HEK293 (cell line): ENCODE data around the gene RCOR2.

ENCODE experiments used
- CTCF ChIA-PET: fragments of 350-600 bp; formaldehyde crosslinking; extraction: SDS; loops from one replicate; lab custom pipeline; 2021; ENCODE audit warnings: antibody characterized with exemption; lab: Yijun Ruan, JAX
- POLR2A ChIA-PET: fragments of 300-600 bp; formaldehyde crosslinking; extraction: SDS; loops from one replicate; lab custom pipeline; 2020; ENCODE audit warnings: antibody characterized with exemption, inconsistent platforms; lab: Yijun Ruan, JAX
- H3K27ac ChIP-seq: fragments of 200-500 bp; sonication (Bioruptor generic); 2 replicates; pipeline ENCODE4 v1.5.1; 2014; ENCODE audit warnings: low read depth, low read length, control low read depth, inconsistent platforms; ENCODE audit errors: extremely low read depth
- H3K36me3 ChIP-seq, 2 experiments: fragments of 200-500 bp in 1 of 2; sonication (Bioruptor generic) in 1 of 2; 1 replicate in 1 of 2; 2 replicates in 1 of 2; pipeline ENCODE4 v1.5.1; 2014 to 2017; ENCODE audit warnings: inconsistent platforms in 2 of 2, low read length in 2 of 2; ENCODE audit not compliant: control insufficient read depth in 2 of 2, insufficient read depth in 1 of 2
- H3K4me1 ChIP-seq: fragments of 200-500 bp; sonication (Bioruptor generic); 2 replicates; pipeline ENCODE4 v1.5.1; 2014; ENCODE audit warnings: mild to moderate bottlenecking, low read length, inconsistent platforms; ENCODE audit not compliant: control insufficient read depth, insufficient read depth
- H3K4me3 ChIP-seq: 2 replicates; pipeline ENCODE4 v1.5.1; 2011; ENCODE audit warnings: low read depth, mild to moderate bottlenecking, control low read depth, low read length, moderate library complexity
- H3K9me3 ChIP-seq: fragments of 200-500 bp; sonication (Bioruptor generic); 2 replicates; pipeline ENCODE4 v1.5.1; 2014; ENCODE audit warnings: low read depth, low read length, inconsistent platforms; ENCODE audit not compliant: control insufficient read depth, insufficient read depth
- FEZF1 ChIP-seq: fragments of 450-650 bp; formaldehyde crosslinking; IDR thresholded peaks from 2 replicates; pipeline ENCODE4 v1.5.1; 2016; ENCODE audit warnings: missing biosample characterization, missing genetic modification characterization
- MZF1 ChIP-seq: fragments of 450-650 bp; formaldehyde crosslinking; IDR thresholded peaks from 2 replicates; pipeline ENCODE4 v1.5.1; 2017; ENCODE audit warnings: missing biosample characterization, missing genetic modification characterization, borderline replicate concordance
- SP2 ChIP-seq: fragments of 450-650 bp; formaldehyde crosslinking; IDR thresholded peaks from 2 replicates; pipeline ENCODE4 v1.5.1; 2016; ENCODE audit warnings: missing biosample characterization, missing genetic modification characterization
- ZFP69B ChIP-seq: fragments of 450-650 bp; formaldehyde crosslinking; IDR thresholded peaks from 2 replicates; pipeline ENCODE4 v1.5.1; 2016; ENCODE audit warnings: missing biosample characterization, missing genetic modification characterization
- ZNF112 ChIP-seq: fragments of 450-650 bp; formaldehyde crosslinking; IDR thresholded peaks from 2 replicates; pipeline ENCODE4 v1.5.0; 2017; ENCODE audit warnings: missing biosample characterization, missing genetic modification characterization
- ZNF146 ChIP-seq: fragments of 450-650 bp; formaldehyde crosslinking; IDR thresholded peaks from 2 replicates; pipeline ENCODE4 v1.5.1; 2016; ENCODE audit warnings: missing biosample characterization, missing genetic modification characterization
- ZNF341 ChIP-seq: fragments of 450-650 bp; formaldehyde crosslinking; IDR thresholded peaks from 2 replicates; pipeline ENCODE4; 2016; ENCODE audit warnings: low read depth, missing biosample characterization, missing genetic modification characterization
- ZNF37A ChIP-seq: fragments of 450-650 bp; IDR thresholded peaks from 2 replicates; pipeline ENCODE4 v1.5.1; 2018; ENCODE audit warnings: missing biosample characterization, missing genetic modification characterization
- ZNF391 ChIP-seq: fragments of 450-650 bp; formaldehyde crosslinking; IDR thresholded peaks from 2 replicates; pipeline ENCODE4 v1.5.1; 2016; ENCODE audit warnings: low read depth, missing biosample characterization, missing genetic modification characterization, borderline replicate concordance
- ZNF423 ChIP-seq: fragments of 450-650 bp; formaldehyde crosslinking; IDR thresholded peaks from 2 replicates; pipeline ENCODE4 v1.5.1; 2016; ENCODE audit warnings: missing biosample characterization, missing genetic modification characterization
- ZNF670 ChIP-seq: fragments of 450-650 bp; formaldehyde crosslinking; IDR thresholded peaks from 2 replicates; pipeline ENCODE4 v1.5.1; 2016; ENCODE audit warnings: missing biosample characterization, missing genetic modification characterization, low read depth
- ZSCAN30 ChIP-seq: fragments of 450-650 bp; IDR thresholded peaks from 2 replicates; pipeline ENCODE4 v1.5.1; 2018; ENCODE audit warnings: missing biosample characterization, mild to moderate bottlenecking, missing genetic modification characterization, moderate library complexity
- TF ChIP-seq, protein P1 (sequence below): fragments of 450-650 bp; formaldehyde crosslinking; IDR thresholded peaks from 2 replicates; pipeline ENCODE4 v1.5.0; 2017; ENCODE audit warnings: missing biosample characterization, missing genetic modification characterization, borderline replicate concordance
- TF ChIP-seq, protein P2 (sequence below): fragments of 450-650 bp; formaldehyde crosslinking; IDR thresholded peaks from 2 replicates; pipeline ENCODE4 v1.5.1; 2017; ENCODE audit warnings: missing biosample characterization, missing genetic modification characterization
- TF ChIP-seq, protein P3 (sequence below): fragments of 450-650 bp; formaldehyde crosslinking; IDR thresholded peaks from 2 replicates; pipeline ENCODE4 v1.5.1; 2016; ENCODE audit warnings: missing biosample characterization, missing genetic modification characterization
- TF ChIP-seq, protein P4 (sequence below): fragments of 450-650 bp; formaldehyde crosslinking; IDR thresholded peaks from 2 replicates; pipeline ENCODE4 v1.5.1; 2017; ENCODE audit warnings: missing biosample characterization, missing genetic modification characterization

Gene RCOR2

DNA sequence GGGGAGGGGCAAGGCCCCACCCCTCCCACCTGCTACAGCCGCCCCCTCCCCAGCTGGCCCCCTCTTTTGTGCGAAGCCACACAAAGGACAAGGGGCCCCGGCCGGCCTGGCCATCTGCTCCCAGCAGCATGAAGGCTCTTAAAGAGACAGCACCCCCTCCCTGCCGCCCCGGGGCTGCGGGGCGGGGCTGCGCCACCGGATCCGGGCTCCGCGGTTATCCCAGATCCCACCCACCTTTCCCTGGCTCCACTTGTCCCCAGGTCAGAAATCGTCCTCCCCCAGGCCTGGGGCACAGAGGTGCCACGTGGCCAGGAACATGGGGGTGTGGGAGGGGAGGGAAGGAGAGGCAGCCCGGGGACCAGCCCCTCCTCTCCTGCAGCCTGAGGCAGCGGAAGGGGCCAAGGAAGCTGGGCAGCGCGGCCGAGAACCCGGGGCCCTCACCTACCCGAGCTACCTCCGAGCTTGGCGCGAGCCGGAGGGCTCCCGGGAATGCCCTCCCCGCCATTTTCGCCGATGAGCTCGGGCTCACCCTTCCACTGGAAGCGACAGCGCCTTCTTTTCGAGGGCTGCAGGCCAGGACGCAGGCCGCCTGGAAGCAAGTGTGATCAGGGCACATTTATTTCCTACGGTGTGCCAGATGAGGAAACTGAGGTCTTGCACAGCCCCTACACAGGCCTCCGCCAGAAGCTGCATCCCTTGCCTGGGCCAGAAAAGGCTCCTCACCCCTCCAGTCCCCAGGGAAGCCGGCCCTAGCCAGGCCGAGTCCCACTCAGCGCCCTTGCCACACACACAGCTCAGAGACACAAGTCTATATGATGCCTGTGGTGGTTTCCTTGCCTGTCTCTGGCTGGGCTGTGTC lies 2.5 kb upstream of the RCOR2 start:
- TF ChIP-seq ZNF341 (tag by site-specific recombination): peak; percentile 40; the same call in 1 of the 2 replicates
- TF ChIP-seq ZNF112 (tag by site-specific recombination): no peak
- TF ChIP-seq, protein P1, sequence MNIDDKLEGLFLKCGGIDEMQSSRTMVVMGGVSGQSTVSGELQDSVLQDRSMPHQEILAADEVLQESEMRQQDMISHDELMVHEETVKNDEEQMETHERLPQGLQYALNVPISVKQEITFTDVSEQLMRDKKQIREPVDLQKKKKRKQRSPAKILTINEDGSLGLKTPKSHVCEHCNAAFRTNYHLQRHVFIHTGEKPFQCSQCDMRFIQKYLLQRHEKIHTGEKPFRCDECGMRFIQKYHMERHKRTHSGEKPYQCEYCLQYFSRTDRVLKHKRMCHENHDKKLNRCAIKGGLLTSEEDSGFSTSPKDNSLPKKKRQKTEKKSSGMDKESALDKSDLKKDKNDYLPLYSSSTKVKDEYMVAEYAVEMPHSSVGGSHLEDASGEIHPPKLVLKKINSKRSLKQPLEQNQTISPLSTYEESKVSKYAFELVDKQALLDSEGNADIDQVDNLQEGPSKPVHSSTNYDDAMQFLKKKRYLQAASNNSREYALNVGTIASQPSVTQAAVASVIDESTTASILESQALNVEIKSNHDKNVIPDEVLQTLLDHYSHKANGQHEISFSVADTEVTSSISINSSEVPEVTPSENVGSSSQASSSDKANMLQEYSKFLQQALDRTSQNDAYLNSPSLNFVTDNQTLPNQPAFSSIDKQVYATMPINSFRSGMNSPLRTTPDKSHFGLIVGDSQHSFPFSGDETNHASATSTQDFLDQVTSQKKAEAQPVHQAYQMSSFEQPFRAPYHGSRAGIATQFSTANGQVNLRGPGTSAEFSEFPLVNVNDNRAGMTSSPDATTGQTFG (tag by site-specific recombination): no peak
- TF ChIP-seq ZNF146: no peak
- TF ChIP-seq, all 188 proteins: peak for 1
- ChIA-PET CTCF (interaction anchor here (0.6 to 2.4 kb wide), 6 partner anchors 10 to 262 kb away, joined by 3 to 9 read pairs (median 4); no protein-coding TSS in a partner anchor), POLR2A (interaction anchor here (1.7 kb wide), 1 partner anchor 19 kb away, joined by 9 read pairs; the partner anchor contains the start of gene NAA40)
- H3K9me3 ChIP-seq: no peaks in the 10 kb centered on the region
- peaks cover 4% of the 10 kb centered on the region for H3K4me1 ChIP-seq
- no peak overlapping the region for H3K4me3 ChIP-seq
- H3K36me3 ChIP-seq: peaks cover 0 to under 1% of the 10 kb centered on the region in 2 experiments; a peak in 1 of 3 replicates
- H3K27ac ChIP-seq: no peak overlapping the region

DNA sequence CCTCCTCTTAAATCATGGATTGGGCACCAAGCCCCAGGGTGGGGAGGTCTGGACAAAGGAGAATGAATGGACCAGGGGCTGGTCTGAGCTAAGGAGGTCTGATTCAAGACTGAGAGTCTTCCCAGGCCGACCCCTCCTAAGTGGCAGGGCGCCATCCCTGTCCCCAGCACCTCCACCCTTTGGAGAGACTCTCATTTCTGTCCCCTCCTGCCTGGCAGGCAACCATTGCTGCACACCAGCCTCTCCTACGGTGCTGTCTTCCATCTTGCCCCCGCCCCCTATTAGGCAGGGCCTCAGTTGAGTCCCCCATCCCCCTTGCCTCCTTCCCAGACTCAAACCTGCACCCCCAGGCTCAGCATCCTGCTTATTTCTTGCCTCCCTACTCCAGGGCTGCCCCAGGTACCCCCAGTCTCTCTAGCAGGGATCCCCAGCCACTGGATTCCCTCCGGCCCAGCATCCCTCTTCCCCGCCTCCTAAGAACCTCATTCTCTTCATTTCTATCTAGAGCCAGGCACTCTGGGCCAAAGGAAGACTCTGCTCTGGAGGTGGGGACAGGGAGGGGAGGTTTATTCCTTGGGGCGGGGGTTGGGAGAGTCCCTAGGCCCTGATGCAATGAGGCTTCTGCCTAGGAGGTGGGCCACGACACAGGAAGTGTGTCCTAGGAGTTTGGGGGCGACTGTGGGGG lies 1.7 kb upstream of the RCOR2 start:
- TF ChIP-seq MZF1 (tag by site-specific recombination) (peak; percentile 90), ZNF670 (tag by site-specific recombination) (no peak), SP2 (peak; percentile 22)
- TF ChIP-seq, all 188 proteins: peak for 2
- peaks cover 0 to 9% of the 10 kb centered on the region in 2 experiments; a peak in 1 of 3 replicates for H3K36me3 ChIP-seq
- CTCF ChIA-PET: interaction anchor here (4.2 kb wide), 1 partner anchor 27 kb away, joined by 17 read pairs; no protein-coding TSS in a partner anchor
- H3K4me3 ChIP-seq: no peak overlapping the region
- H3K27ac ChIP-seq: peak overlapping the region; percentile 37; the same call in 1 of the 2 replicates
- peaks cover 4% of the 10 kb centered on the region for H3K4me1 ChIP-seq
- no peaks in the 10 kb centered on the region for H3K9me3 ChIP-seq
- POLR2A ChIA-PET: interaction anchor here (0.8 to 1.9 kb wide), 3 partner anchors 56 to 89 kb away, joined by 3 to 9 read pairs (median 3); partner anchors contain the start of genes COX8A and MARK2

DNA sequence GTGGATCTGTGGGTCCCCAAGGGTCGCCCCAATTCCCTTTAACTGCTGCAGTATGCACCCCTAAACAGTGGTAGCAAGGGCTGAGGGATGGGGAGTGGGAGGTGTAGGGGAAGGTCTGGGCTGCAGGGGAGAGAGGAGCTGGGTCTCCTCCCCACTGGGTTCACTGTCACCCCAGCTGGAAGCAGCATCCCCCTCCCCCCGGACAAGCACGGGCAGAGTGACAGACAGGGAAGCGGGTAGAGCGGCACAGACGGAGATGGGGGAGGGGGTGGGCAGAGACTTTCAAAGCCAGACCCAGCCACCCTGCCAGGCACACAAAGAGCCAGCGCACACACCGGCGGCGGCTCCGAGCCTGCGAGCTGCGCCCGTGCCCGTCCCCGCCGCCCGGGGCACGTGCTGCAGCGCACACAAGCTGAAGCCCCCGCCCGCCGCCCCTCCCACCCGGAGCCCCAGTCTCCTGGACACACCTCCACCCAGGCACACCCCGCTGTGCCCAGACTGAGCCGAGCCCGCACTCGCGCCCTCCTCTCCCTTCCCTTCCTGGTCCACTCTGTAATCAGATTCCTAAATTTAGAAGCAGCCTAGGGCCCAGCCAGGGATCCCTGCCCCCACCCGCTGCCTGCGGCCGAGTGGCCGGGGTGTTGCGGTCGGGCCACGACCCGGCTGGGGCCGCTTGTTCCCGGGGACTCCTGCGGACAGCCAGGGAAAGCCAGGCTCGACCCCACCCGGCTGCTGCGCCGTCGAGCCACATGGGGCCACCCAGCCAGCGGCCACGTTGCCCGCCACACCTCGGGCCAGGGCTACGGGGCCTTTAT lies 935 bp upstream of the RCOR2 start:
- ChIA-PET CTCF (interaction anchor here (0.7 to 4.2 kb wide), 7 partner anchors 9 to 278 kb away, joined by 3 to 17 read pairs (median 3); partner anchors contain the start of gene NAA40), POLR2A (interaction anchor here (0.5 to 1.9 kb wide), 10 partner anchors 15 to 97 kb away, joined by 3 to 9 read pairs (median 3); partner anchors contain the start of genes COX8A and MARK2)
- H3K4me1 ChIP-seq: peaks cover 4% of the 10 kb centered on the region
- H3K27ac ChIP-seq: peak overlapping the region; percentile 49; the same call in 1 of the 2 replicates
- H3K9me3 ChIP-seq: no peaks in the 10 kb centered on the region
- no peak overlapping the region; the same call in 1 of the 2 replicates for H3K4me3 ChIP-seq
- H3K36me3 ChIP-seq: peaks cover 0 to 10% of the 10 kb centered on the region in 2 experiments; a peak in 1 of 3 replicates
- no peak for TF ChIP-seq FEZF1
- TF ChIP-seq ZNF391 (tag by site-specific recombination): no peak
- TF ChIP-seq ZNF37A (tag by site-specific recombination): no peak
- peak; percentile 76 for TF ChIP-seq ZSCAN30 (tag by site-specific recombination)
- TF ChIP-seq, protein P2, sequence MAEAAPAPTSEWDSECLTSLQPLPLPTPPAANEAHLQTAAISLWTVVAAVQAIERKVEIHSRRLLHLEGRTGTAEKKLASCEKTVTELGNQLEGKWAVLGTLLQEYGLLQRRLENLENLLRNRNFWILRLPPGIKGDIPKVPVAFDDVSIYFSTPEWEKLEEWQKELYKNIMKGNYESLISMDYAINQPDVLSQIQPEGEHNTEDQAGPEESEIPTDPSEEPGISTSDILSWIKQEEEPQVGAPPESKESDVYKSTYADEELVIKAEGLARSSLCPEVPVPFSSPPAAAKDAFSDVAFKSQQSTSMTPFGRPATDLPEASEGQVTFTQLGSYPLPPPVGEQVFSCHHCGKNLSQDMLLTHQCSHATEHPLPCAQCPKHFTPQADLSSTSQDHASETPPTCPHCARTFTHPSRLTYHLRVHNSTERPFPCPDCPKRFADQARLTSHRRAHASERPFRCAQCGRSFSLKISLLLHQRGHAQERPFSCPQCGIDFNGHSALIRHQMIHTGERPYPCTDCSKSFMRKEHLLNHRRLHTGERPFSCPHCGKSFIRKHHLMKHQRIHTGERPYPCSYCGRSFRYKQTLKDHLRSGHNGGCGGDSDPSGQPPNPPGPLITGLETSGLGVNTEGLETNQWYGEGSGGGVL (tag by site-specific recombination): peak; percentile 66; the same call in 1 of the 2 replicates
- TF ChIP-seq ZFP69B (tag by site-specific recombination): no peak
- TF ChIP-seq ZNF341 (tag by site-specific recombination): peak; percentile 64
- TF ChIP-seq, protein P3, sequence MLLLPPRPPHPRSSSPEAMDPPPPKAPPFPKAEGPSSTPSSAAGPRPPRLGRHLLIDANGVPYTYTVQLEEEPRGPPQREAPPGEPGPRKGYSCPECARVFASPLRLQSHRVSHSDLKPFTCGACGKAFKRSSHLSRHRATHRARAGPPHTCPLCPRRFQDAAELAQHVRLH (tag by site-specific recombination): no peak
- TF ChIP-seq, protein P4, sequence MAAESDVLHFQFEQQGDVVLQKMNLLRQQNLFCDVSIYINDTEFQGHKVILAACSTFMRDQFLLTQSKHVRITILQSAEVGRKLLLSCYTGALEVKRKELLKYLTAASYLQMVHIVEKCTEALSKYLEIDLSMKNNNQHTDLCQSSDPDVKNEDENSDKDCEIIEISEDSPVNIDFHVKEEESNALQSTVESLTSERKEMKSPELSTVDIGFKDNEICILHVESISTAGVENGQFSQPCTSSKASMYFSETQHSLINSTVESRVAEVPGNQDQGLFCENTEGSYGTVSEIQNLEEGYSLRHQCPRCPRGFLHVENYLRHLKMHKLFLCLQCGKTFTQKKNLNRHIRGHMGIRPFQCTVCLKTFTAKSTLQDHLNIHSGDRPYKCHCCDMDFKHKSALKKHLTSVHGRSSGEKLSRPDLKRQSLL (tag by site-specific recombination): no peak
- no peak for TF ChIP-seq ZNF423 (tag by site-specific recombination)
